ENCODE results near the gene MIF4GD. TPM values are rescaled to one million over a fixed set of nuclear protein-coding genes. Genes with fewer than 3 reads are reported as not detected.

Gene MIF4GD
- total and polyA plus RNA-seq, 9 of the 15 experiments (the other 6 are each of a cell fraction or from before 2014, with no cell fraction given), result 11.8 to 63.8 (median 28.1) TPM

- TF ChIP-seq, protein P1, sequence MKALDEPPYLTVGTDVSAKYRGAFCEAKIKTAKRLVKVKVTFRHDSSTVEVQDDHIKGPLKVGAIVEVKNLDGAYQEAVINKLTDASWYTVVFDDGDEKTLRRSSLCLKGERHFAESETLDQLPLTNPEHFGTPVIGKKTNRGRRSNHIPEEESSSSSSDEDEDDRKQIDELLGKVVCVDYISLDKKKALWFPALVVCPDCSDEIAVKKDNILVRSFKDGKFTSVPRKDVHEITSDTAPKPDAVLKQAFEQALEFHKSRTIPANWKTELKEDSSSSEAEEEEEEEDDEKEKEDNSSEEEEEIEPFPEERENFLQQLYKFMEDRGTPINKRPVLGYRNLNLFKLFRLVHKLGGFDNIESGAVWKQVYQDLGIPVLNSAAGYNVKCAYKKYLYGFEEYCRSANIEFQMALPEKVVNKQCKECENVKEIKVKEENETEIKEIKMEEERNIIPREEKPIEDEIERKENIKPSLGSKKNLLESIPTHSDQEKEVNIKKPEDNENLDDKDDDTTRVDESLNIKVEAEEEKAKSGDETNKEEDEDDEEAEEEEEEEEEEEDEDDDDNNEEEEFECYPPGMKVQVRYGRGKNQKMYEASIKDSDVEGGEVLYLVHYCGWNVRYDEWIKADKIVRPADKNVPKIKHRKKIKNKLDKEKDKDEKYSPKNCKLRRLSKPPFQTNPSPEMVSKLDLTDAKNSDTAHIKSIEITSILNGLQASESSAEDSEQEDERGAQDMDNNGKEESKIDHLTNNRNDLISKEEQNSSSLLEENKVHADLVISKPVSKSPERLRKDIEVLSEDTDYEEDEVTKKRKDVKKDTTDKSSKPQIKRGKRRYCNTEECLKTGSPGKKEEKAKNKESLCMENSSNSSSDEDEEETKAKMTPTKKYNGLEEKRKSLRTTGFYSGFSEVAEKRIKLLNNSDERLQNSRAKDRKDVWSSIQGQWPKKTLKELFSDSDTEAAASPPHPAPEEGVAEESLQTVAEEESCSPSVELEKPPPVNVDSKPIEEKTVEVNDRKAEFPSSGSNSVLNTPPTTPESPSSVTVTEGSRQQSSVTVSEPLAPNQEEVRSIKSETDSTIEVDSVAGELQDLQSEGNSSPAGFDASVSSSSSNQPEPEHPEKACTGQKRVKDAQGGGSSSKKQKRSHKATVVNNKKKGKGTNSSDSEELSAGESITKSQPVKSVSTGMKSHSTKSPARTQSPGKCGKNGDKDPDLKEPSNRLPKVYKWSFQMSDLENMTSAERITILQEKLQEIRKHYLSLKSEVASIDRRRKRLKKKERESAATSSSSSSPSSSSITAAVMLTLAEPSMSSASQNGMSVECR (CRISPR knock-in tag; IDR thresholded peaks at IDR 0.05), result peak; percentile 80
- TF ChIP-seq CREB1 (IDR thresholded peaks at IDR 0.05) (peak; percentile 92), CREB1 (CRISPR knock-in tag; IDR thresholded peaks at IDR 0.05) (peak; percentile 94), CHCHD3 (CRISPR knock-in tag; IDR thresholded peaks at IDR 0.05) (0 out of 2 replicates have a peak, but pooled peaks have one; percentile 45), EP400 (IDR thresholded peaks at IDR 0.05) (peak; percentile 87), SIX5 (IDR thresholded peaks at IDR 0.05; ENCODE audit: borderline replicate concordance in 1 of 2, insufficient read depth in 1 of 2, low read depth in 1 of 2, low read length in 2 of 2) (peak; percentile 92 to 94), RB1 (IDR thresholded peaks at IDR 0.05; ENCODE audit: low read depth) (peak; percentile 48; the same call in 1 of the 2 replicates), PBX2 (CRISPR knock-in tag; IDR thresholded peaks at IDR 0.05; ENCODE audit: low read depth) (peak; percentile 74), PBX2 (tag; conservative IDR thresholded peaks at IDR 0.05; ENCODE audit: low read depth) (peak; percentile 99), ARID1B (IDR thresholded peaks at IDR 0.05) (no peak), KAT8 (IDR thresholded peaks at IDR 0.05; ENCODE audit: low read depth) (no peak), KDM1A (IDR thresholded peaks at IDR 0.05) (no peak)
- TF ChIP-seq, protein P2, sequence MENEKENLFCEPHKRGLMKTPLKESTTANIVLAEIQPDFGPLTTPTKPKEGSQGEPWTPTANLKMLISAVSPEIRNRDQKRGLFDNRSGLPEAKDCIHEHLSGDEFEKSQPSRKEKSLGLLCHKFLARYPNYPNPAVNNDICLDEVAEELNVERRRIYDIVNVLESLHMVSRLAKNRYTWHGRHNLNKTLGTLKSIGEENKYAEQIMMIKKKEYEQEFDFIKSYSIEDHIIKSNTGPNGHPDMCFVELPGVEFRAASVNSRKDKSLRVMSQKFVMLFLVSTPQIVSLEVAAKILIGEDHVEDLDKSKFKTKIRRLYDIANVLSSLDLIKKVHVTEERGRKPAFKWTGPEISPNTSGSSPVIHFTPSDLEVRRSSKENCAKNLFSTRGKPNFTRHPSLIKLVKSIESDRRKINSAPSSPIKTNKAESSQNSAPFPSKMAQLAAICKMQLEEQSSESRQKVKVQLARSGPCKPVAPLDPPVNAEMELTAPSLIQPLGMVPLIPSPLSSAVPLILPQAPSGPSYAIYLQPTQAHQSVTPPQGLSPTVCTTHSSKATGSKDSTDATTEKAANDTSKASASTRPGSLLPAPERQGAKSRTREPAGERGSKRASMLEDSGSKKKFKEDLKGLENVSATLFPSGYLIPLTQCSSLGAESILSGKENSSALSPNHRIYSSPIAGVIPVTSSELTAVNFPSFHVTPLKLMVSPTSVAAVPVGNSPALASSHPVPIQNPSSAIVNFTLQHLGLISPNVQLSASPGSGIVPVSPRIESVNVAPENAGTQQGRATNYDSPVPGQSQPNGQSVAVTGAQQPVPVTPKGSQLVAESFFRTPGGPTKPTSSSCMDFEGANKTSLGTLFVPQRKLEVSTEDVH (IDR thresholded peaks at IDR 0.05; ENCODE audit: low read depth, partially characterized antibody), result no peak
- TF ChIP-seq, protein P3, sequence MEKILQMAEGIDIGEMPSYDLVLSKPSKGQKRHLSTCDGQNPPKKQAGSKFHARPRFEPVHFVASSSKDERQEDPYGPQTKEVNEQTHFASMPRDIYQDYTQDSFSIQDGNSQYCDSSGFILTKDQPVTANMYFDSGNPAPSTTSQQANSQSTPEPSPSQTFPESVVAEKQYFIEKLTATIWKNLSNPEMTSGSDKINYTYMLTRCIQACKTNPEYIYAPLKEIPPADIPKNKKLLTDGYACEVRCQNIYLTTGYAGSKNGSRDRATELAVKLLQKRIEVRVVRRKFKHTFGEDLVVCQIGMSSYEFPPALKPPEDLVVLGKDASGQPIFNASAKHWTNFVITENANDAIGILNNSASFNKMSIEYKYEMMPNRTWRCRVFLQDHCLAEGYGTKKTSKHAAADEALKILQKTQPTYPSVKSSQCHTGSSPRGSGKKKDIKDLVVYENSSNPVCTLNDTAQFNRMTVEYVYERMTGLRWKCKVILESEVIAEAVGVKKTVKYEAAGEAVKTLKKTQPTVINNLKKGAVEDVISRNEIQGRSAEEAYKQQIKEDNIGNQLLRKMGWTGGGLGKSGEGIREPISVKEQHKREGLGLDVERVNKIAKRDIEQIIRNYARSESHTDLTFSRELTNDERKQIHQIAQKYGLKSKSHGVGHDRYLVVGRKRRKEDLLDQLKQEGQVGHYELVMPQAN (IDR thresholded peaks at IDR 0.05; ENCODE audit: borderline replicate concordance), result peak; percentile 96
Observed at GRCh38 chr17:75289115-75289831, 18.2 kb upstream of the MIF4GD start, which contains the start of gene SLC25A19 (continued).

Data from K562 (cell line).